Measurements from ENCODE around the gene CARD9.
"Not testable (repeated sequence)": the region's sequence is repeated elsewhere in the genome, so short reads cannot be mapped to it uniquely, and the experiment has no call there.

Gene CARD9

DNA sequence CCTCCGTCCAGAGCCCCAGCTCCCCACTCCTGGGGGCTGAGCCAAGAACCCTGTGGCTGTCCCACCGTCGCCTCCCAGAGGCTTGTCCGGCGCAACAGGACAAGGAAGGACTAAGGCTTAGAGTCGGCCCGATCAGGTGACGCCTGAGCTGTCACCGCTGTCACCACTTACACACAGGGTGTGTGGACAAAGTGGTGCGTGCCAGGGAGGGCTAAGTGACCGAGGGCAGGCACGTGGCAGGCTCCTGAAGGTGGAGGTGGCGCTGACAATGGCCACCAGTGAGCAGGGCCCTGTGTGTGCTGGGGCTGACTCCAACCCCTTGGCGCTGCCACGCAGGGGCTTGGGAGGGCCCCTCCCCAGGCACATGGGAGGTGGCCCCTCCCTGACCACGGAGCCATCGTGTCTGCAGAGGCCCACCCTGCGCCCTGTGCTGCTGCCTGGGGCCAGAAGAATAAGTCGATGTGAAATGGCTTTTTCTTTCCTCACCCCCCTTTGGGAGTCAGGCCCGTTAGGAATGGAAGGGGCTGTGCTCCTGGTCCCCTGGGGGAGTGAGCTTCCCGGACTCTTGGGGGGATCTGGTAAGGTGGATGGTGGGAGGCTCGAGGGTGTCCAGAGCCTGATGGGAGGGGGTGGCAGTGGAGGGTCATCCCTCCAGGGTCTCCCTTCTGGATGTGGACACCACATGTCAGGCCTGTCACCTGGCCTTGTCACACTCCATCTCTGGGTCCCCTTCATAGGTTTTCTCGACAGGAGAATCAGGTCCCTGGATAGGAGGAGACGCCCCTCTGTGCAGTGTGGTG is 48.8 kb downstream of the CARD9 start:
- in situ Hi-C loops (cut with MboI; ENCODE audit: low sequenced_read_pairs): no loop called here

GRCh38 chr9:136323371-136323789 is 50.1 kb downstream of the CARD9 start:
- in situ Hi-C loops (cut with MboI; ENCODE audit: low sequenced_read_pairs): no loop called here

DNA sequence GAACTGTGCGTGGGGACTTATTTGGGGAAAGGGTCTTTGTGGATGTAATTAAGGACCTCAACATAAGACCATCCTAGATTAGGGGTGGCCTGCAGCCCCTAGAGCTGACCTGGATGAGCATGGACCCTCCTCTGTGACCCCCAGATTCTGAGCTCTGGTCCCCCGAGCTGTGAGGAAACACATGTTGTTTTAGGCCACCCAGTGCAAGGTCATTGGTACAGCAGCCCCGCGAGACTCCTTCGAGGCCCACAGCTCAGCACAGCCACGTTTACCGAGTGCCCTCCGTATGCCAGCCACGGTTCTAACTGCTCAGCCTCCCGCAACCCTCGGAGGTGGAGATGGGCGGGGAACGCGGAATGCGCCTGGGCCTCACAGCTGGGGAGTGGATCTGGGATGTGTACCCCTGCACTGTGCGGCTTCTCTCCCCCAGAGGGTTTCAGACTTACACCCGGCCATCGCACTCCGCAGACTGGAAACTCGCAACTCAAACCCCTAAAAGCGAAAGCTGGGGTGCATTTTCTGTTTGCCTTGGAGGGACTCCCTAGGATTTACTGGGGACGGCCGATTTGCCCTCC is 50.6 kb downstream of the CARD9 start:
- in situ Hi-C loops (cut with MboI; ENCODE audit: low sequenced_read_pairs): no loop called here

DNA sequence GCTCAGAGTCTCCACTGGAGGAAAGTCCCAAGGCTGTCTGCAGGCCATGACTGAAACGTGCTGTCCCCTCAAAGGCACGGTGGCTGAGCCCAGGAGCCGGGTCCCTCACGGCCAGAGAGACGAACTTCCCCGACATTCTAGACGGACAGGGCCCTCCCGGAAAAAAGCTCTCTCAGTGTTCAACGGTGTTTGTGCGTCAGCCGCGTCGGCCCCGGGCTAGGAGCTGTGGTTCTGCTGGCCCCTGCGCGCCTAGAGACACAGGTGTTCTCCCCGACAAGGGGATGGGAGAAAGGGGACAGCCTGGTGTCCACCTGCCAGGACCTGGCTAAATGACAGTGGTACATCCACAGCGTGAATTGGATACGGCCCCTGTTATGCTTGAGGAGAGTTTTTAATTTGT is 51.9 kb downstream of the CARD9 start:
- in situ Hi-C loops (cut with MboI; ENCODE audit: low sequenced_read_pairs): no loop called here

GRCh38 chr9:136320972-136321371 is 52.5 kb downstream of the CARD9 start:
- in situ Hi-C loops (cut with MboI; ENCODE audit: low sequenced_read_pairs): not testable (repeated sequence)

- in situ Hi-C loops (cut with MboI; ENCODE audit: low sequenced_read_pairs): not testable (repeated sequence)
Observed at GRCh38 chr9:136319955-136320354, 53.5 kb downstream of the CARD9 start.

GRCh38 chr9:136319244-136319643 is 54.2 kb downstream of the CARD9 start:
- in situ Hi-C loops (cut with MboI; ENCODE audit: low sequenced_read_pairs): not testable (repeated sequence)

GRCh38 chr9:136318776-136319241 is 54.7 kb downstream of the CARD9 start:
- in situ Hi-C loops (cut with MboI; ENCODE audit: low sequenced_read_pairs): no loop called here

DNA sequence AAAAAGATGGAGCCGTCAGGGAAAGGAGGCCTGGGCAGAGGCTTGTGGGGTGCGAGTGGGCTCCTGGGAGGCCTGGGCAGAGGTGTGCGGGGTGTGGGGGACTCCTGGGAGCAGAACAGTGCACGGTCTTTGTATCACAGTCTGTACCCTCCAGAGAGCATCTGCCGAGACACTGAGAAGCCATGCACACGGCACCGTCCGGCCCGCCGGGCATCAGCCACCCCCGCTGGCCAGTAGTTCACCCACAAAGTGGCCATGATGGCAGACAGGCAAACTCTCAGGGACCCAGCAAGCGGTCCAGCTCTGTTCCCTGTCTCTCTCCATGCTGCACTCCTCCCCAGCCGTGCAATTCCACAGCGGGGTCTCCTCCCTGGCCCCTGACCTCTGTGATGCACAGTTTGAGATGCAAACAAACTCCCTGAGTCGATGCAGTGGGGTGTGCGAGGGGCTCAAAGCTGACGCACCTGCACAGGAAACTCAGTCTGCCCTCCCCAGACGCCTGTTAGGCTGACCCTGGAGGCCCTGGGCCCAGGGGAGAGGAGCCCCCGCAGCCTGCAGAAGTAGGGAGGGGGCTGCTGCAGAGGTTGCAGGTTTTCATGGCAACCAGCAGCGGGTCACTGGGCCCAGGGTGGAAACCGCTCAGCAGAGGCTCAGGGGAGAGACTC is 55.2 kb downstream of the CARD9 start:
- in situ Hi-C loops (cut with MboI; ENCODE audit: low sequenced_read_pairs): no loop called here

- in situ Hi-C loops (cut with MboI; ENCODE audit: low sequenced_read_pairs): no loop called here
Observed at GRCh38 chr9:136317695-136318094, 55.8 kb downstream of the CARD9 start.

DNA sequence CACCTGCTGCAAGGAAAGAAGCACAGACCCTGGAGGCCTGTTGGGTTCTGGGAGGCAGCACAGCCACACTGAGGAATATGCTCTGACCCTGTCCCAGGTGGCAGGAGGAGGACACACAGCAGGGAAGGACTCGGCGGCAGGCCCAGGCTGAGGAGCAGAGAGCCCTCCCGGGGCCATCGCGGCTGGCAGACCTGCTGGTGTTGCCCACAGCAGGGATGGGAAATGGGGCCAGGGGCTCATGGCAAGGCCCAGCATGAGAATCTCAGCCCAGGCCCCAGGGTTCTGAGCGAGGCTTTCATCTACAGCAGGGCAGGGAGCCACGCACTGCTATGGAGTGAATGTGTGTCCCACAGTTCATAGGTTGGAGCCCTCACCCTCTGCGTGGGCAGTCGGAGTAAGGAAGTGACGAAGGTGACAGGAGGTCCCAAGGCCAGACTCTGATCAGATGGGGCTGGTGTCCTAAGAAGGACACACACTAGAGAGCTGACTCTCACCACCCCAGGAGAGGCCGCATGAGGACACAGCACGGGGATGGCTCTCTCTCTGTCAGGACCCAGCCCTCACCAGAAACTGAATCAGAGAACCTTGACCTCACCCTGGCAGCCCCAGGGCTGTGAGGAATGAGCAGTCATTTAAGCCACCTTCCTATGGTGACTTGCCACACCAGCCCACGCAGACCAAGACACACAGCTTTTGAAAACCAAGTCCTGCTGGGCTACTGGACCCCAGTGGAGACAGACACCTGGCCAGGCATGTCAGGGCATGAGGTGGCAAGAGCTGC is 56.4 kb downstream of the CARD9 start:
- in situ Hi-C loops (cut with MboI; ENCODE audit: low sequenced_read_pairs): no loop called here

DNA sequence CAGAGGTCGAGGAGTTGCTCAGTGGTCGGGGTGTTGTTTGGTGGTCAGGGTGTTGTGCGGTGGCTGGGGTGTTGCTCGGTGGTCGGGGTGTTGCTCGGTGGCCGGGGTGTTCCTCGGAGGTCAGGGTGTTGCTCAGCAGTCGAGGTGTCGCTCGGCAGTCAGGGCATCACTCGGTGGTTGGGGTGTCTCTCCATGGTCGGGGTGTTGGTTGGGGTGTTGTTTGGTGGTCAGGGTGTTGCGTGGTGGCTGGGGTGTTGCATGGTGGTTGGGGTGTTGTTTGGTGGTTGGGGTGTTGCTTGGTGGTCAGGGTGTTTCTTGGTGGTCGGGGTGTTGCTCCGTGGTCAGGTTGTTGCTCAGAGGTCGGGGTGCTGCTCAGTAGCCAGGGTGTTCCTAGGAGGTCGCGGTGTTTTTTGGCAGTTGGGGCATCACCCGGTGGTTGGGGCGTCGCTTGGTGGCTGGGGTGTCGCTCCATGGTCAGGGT is 57.2 kb downstream of the CARD9 start:
- in situ Hi-C loops (cut with MboI; ENCODE audit: low sequenced_read_pairs): no loop called here

DNA sequence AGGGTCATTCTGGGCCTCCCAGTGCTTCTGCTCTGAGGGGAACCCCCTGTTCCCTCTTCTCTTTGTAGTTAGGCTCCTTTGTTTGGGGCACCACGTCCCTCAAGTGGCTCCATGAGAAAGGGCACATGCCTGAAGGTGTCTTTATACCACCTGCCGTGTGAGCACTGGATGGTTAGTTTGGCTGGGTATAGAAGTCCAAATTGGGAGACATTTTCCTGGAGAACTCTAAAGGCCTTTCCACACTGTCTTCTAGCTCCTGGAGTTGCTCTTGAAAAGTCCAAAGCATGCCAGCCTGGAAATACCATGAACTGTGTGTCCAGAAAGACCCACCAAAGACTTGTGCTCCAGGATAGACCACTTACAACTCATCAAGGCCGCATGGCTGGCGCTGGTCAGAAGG is 58.5 kb downstream of the CARD9 start:
- in situ Hi-C loops (cut with MboI; ENCODE audit: low sequenced_read_pairs): no loop called here

- in situ Hi-C loops (cut with MboI; ENCODE audit: low sequenced_read_pairs): no loop called here
Observed at GRCh38 chr9:136314056-136314416, 59.4 kb downstream of the CARD9 start.
